Liver (tissue), 3 donors: ENCODE results near the gene BCKDHA.

ENCODE experiments used
- CTCF ChIP-seq: fragments of 150-350 bp; IDR thresholded peaks from 2 replicates; pipeline ENCODE4 v1.5.1; 2017; ENCODE audit warnings: improper control_type of control experiment, low read depth, low read length; ENCODE audit not compliant: missing input control
- FOXA1 ChIP-seq: IDR thresholded peaks from 2 replicates; pipeline ENCODE4 v1.6.1; 2016; ENCODE audit warnings: antibody characterized with exemption
- FOXA2 ChIP-seq: IDR thresholded peaks from 2 replicates; pipeline ENCODE4 v1.6.1; 2016; ENCODE audit warnings: antibody characterized with exemption
- RAD21 ChIP-seq, 2 donors: IDR thresholded peaks; 2 replicates each; pipeline ENCODE4 v1.6.1; 2016; ENCODE audit warnings: antibody characterized with exemption in 2 of 2, mild to moderate bottlenecking in 2 of 2
- SP1 ChIP-seq: IDR thresholded peaks from 2 replicates; pipeline ENCODE4 v1.6.1; 2018; ENCODE audit warnings: antibody characterized with exemption, mild to moderate bottlenecking
- TAF1 ChIP-seq: conservative IDR thresholded peaks from 2 replicates; pipeline ENCODE4 v1.6.1; 2016; ENCODE audit warnings: antibody characterized with exemption, mild to moderate bottlenecking
- YY1 ChIP-seq: IDR thresholded peaks from 2 replicates; pipeline ENCODE4 v1.6.1; 2016; ENCODE audit warnings: antibody characterized with exemption, mild to moderate bottlenecking
- TF ChIP-seq, protein P1 (sequence below): IDR thresholded peaks from 2 replicates; pipeline ENCODE4 v1.6.1; 2016; ENCODE audit warnings: antibody characterized with exemption, mild to moderate bottlenecking
- TF ChIP-seq, protein P2 (sequence below): IDR thresholded peaks from 2 replicates; pipeline ENCODE4 v1.6.1; 2016; ENCODE audit warnings: antibody characterized with exemption
- donor health status: healthy.
- donor health status: healthy.

DNA sequence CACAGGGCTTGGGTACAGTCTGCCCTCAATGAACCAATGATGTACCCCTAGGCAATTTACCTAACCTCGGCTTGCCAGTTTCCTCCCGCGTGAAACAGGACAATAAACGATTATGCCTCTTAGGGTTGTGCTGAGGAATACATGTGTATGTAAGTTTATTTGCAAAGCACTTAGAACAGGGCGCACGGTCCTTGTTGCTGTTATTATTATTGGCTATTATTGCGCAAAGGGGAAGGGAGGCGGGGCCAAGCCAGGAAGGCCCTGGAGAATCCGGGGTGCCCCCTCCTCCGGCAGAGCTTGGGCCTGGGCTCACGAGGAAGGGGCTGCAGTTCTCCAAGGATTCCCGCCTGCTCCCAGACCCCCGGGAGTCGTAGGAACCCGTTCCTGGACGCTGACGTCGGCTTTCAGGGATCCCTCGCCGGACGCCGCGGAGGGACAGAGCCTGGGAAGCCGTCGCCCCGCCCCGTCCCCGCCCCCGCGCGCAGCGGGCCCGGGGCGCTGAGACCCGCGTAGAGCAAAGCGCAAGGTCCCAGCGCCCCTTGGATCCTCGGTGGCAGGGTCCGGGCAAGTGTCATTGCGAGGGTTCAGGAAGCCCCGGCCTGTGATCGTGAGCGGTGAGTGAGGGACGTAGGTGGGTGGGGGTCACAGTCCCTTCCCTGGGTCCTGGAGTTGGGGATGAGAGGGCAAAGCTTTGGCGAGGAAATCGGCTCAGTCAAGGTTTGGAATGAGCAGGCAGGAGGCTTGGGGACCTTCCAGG is 21.2 kb upstream of the BCKDHA start, which contains the start of gene TMEM91:
- no peak for TF ChIP-seq FOXA2
- TF ChIP-seq RAD21 (IDR thresholded peaks at IDR 0.05), result no peak
- no peak for TF ChIP-seq CTCF
- TF ChIP-seq SP1, result no peak
- TF ChIP-seq TAF1, result no peak
- TF ChIP-seq, protein P1, sequence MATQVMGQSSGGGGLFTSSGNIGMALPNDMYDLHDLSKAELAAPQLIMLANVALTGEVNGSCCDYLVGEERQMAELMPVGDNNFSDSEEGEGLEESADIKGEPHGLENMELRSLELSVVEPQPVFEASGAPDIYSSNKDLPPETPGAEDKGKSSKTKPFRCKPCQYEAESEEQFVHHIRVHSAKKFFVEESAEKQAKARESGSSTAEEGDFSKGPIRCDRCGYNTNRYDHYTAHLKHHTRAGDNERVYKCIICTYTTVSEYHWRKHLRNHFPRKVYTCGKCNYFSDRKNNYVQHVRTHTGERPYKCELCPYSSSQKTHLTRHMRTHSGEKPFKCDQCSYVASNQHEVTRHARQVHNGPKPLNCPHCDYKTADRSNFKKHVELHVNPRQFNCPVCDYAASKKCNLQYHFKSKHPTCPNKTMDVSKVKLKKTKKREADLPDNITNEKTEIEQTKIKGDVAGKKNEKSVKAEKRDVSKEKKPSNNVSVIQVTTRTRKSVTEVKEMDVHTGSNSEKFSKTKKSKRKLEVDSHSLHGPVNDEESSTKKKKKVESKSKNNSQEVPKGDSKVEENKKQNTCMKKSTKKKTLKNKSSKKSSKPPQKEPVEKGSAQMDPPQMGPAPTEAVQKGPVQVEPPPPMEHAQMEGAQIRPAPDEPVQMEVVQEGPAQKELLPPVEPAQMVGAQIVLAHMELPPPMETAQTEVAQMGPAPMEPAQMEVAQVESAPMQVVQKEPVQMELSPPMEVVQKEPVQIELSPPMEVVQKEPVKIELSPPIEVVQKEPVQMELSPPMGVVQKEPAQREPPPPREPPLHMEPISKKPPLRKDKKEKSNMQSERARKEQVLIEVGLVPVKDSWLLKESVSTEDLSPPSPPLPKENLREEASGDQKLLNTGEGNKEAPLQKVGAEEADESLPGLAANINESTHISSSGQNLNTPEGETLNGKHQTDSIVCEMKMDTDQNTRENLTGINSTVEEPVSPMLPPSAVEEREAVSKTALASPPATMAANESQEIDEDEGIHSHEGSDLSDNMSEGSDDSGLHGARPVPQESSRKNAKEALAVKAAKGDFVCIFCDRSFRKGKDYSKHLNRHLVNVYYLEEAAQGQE, result no peak
- TF ChIP-seq, protein P2, sequence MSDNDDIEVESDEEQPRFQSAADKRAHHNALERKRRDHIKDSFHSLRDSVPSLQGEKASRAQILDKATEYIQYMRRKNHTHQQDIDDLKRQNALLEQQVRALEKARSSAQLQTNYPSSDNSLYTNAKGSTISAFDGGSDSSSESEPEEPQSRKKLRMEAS, result no peak
- no peak for TF ChIP-seq FOXA1
- no peak for TF ChIP-seq YY1
